ENCODE data around the gene SLC35F4. TPM values are rescaled to one million over a fixed set of nuclear protein-coding genes. Genes with fewer than 3 reads are reported as not detected.

SLC35F4 gene
- total RNA-seq, 1 experiment from 2014 or later, result not detected

- Mint-ChIP-seq H3K4me1 (no peaks in the 10 kb centered on the region; a peak in 1 of 4 replicates), H3K9me3 (no peaks in the 10 kb centered on the region), H3K27ac (no peak overlapping the region), H3K27me3 (ENCODE audit: low read depth) (no peaks in the 10 kb centered on the region; the same call in 1 of the 2 replicates), H3K4me3 (no peak overlapping the region), H3K36me3 (ENCODE audit: insufficient read depth in 1 of 3, low read depth in 3 of 3) (no peaks in the 10 kb centered on the region)
- Histone ChIP-seq H4K5ac (ENCODE audit: insufficient read length, low read depth, low read length) (no peak overlapping the region), H3K79me1 (ENCODE audit: insufficient read depth, low read depth, low read length, poor library complexity, severe bottlenecking) (no peaks in the 10 kb centered on the region), H3K56ac (ENCODE audit: insufficient read length, low read depth, low read length) (no peak overlapping the region), H3K79me2 (ENCODE audit: insufficient read depth, low read length) (no peaks in the 10 kb centered on the region), H3K14ac (ENCODE audit: insufficient read depth, low read length) (no peak overlapping the region), H2AK5ac (ENCODE audit: insufficient read length, low read length) (no peak overlapping the region), H4K8ac (replicated peaks; ENCODE audit: insufficient read length, low read depth, low read length) (no peak overlapping the region), H3T11ph (ENCODE audit: low read length) (no peak overlapping the region), H3K23ac (ENCODE audit: insufficient read length, low read depth, low read length) (no peak overlapping the region), H3K9ac (ENCODE audit: extremely low read depth, insufficient read length, low read length) (no peak overlapping the region), H3K27ac (ENCODE audit: insufficient read length, low read depth, low read length) (no peak overlapping the region), H4K91ac (ENCODE audit: insufficient read length, low read depth, low read length) (no peak overlapping the region), H2AFZ (ENCODE audit: low read length) (no peak overlapping the region), H3K23me2 (ENCODE audit: insufficient read length, low read depth, low read length, poor library complexity, severe bottlenecking) (no peaks in the 10 kb centered on the region), H3K27me3 (ENCODE audit: insufficient read depth, low read length) (no peaks in the 10 kb centered on the region), H3K9me3 (ENCODE audit: control insufficient read depth, low read depth, low read length) (no peaks in the 10 kb centered on the region), H2BK12ac (ENCODE audit: insufficient read length, low read depth, low read length) (no peak overlapping the region), H3K4me1 (ENCODE audit: insufficient read depth, low read length) (no peaks in the 10 kb centered on the region; the same call in 1 of the 2 replicates), H3K4me2 (ENCODE audit: insufficient read depth, insufficient read length, low read length) (no peak overlapping the region), H3K4ac (ENCODE audit: low read depth, low read length) (no peak overlapping the region), H3K18ac (ENCODE audit: insufficient read length, low read depth, low read length) (no peak overlapping the region), H4K20me1 (ENCODE audit: control insufficient read depth, insufficient read depth, insufficient read length) (no peaks in the 10 kb centered on the region), H2BK5ac (ENCODE audit: insufficient read length, low read length) (no peak overlapping the region), H2BK120ac (ENCODE audit: low read depth, low read length, poor library complexity, severe bottlenecking) (no peak overlapping the region), H2BK15ac (ENCODE audit: low read depth, low read length) (no peak overlapping the region), H2BK20ac (ENCODE audit: low read depth, low read length, poor library complexity, severe bottlenecking) (no peak overlapping the region)
- WGBS (ENCODE audit: extremely low coverage, insufficient read length, low lambda C conversion rate), result no CpG with 5 or more reads among the region's 4 CpGs
- no peak for DNase-seq
- TF ChIP-seq CTCF (conservative IDR thresholded peaks at IDR 0.05), result no peak
Observed at GRCh38 chr14:57848353-57848752, 17.5 kb downstream of the SLC35F4 start.
